ENCODE measurements around the gene GOLPH3. TPM values are rescaled to one million over a fixed set of nuclear protein-coding genes. Genes with fewer than 3 reads are reported as not detected.

Gene GOLPH3
- total and polyA plus RNA-seq, 2 experiments from 2014 or later, result 68.5 to 96.1 TPM

- no peaks in the 10 kb centered on the region; the same call in 2 of the 3 replicates for H3K9me3 Mint-ChIP-seq
- H4K20me1 ChIP-seq (replicated peaks; ENCODE audit: insufficient read depth), result peaks cover 38% of the 10 kb centered on the region
- peaks cover 3% of the 10 kb centered on the region; the same call in 1 of the 2 replicates for H3K4me1 ChIP-seq (ENCODE audit: insufficient read depth)
- H3K4me2 ChIP-seq, result no peak overlapping the region
- no peaks in the 10 kb centered on the region for H3F3A ChIP-seq (replicated peaks; ENCODE audit: low read depth)
- DNase-seq (ENCODE audit: low spot score) (no peak), ATAC-seq (no peak)
- TF ChIP-seq ZNF331 (CRISPR knock-in tag; IDR thresholded peaks at IDR 0.05; ENCODE audit: low read depth) (no peak), NANOG (IDR thresholded peaks at IDR 0.05; ENCODE audit: borderline replicate concordance) (no peak), STAT1 (IDR thresholded peaks at IDR 0.05; ENCODE audit: unreplicated experiment) (no peak), JUNB (IDR thresholded peaks at IDR 0.05; ENCODE audit: unreplicated experiment) (no peak), POLR2AphosphoS5 (IDR thresholded peaks at IDR 0.05; ENCODE audit: low read depth) (no peak), CREB1 (CRISPR knock-in tag; IDR thresholded peaks at IDR 0.05; ENCODE audit: low read depth) (no peak), EZH2phosphoT487 (IDR thresholded peaks at IDR 0.05; ENCODE audit: unreplicated experiment) (no peak), ZNF114 (CRISPR knock-in tag; IDR thresholded peaks at IDR 0.05) (no peak), EZH2 (IDR thresholded peaks at IDR 0.05; ENCODE audit: low read depth, unreplicated experiment) (no peak)
- TF ChIP-seq, protein P1, sequence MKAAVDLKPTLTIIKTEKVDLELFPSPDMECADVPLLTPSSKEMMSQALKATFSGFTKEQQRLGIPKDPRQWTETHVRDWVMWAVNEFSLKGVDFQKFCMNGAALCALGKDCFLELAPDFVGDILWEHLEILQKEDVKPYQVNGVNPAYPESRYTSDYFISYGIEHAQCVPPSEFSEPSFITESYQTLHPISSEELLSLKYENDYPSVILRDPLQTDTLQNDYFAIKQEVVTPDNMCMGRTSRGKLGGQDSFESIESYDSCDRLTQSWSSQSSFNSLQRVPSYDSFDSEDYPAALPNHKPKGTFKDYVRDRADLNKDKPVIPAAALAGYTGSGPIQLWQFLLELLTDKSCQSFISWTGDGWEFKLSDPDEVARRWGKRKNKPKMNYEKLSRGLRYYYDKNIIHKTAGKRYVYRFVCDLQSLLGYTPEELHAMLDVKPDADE (IDR thresholded peaks at IDR 0.05), result no peak
- TF ChIP-seq, protein P2, sequence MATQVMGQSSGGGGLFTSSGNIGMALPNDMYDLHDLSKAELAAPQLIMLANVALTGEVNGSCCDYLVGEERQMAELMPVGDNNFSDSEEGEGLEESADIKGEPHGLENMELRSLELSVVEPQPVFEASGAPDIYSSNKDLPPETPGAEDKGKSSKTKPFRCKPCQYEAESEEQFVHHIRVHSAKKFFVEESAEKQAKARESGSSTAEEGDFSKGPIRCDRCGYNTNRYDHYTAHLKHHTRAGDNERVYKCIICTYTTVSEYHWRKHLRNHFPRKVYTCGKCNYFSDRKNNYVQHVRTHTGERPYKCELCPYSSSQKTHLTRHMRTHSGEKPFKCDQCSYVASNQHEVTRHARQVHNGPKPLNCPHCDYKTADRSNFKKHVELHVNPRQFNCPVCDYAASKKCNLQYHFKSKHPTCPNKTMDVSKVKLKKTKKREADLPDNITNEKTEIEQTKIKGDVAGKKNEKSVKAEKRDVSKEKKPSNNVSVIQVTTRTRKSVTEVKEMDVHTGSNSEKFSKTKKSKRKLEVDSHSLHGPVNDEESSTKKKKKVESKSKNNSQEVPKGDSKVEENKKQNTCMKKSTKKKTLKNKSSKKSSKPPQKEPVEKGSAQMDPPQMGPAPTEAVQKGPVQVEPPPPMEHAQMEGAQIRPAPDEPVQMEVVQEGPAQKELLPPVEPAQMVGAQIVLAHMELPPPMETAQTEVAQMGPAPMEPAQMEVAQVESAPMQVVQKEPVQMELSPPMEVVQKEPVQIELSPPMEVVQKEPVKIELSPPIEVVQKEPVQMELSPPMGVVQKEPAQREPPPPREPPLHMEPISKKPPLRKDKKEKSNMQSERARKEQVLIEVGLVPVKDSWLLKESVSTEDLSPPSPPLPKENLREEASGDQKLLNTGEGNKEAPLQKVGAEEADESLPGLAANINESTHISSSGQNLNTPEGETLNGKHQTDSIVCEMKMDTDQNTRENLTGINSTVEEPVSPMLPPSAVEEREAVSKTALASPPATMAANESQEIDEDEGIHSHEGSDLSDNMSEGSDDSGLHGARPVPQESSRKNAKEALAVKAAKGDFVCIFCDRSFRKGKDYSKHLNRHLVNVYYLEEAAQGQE (IDR thresholded peaks at IDR 0.05; ENCODE audit: unreplicated experiment), result no peak
- TF ChIP-seq, protein P3, sequence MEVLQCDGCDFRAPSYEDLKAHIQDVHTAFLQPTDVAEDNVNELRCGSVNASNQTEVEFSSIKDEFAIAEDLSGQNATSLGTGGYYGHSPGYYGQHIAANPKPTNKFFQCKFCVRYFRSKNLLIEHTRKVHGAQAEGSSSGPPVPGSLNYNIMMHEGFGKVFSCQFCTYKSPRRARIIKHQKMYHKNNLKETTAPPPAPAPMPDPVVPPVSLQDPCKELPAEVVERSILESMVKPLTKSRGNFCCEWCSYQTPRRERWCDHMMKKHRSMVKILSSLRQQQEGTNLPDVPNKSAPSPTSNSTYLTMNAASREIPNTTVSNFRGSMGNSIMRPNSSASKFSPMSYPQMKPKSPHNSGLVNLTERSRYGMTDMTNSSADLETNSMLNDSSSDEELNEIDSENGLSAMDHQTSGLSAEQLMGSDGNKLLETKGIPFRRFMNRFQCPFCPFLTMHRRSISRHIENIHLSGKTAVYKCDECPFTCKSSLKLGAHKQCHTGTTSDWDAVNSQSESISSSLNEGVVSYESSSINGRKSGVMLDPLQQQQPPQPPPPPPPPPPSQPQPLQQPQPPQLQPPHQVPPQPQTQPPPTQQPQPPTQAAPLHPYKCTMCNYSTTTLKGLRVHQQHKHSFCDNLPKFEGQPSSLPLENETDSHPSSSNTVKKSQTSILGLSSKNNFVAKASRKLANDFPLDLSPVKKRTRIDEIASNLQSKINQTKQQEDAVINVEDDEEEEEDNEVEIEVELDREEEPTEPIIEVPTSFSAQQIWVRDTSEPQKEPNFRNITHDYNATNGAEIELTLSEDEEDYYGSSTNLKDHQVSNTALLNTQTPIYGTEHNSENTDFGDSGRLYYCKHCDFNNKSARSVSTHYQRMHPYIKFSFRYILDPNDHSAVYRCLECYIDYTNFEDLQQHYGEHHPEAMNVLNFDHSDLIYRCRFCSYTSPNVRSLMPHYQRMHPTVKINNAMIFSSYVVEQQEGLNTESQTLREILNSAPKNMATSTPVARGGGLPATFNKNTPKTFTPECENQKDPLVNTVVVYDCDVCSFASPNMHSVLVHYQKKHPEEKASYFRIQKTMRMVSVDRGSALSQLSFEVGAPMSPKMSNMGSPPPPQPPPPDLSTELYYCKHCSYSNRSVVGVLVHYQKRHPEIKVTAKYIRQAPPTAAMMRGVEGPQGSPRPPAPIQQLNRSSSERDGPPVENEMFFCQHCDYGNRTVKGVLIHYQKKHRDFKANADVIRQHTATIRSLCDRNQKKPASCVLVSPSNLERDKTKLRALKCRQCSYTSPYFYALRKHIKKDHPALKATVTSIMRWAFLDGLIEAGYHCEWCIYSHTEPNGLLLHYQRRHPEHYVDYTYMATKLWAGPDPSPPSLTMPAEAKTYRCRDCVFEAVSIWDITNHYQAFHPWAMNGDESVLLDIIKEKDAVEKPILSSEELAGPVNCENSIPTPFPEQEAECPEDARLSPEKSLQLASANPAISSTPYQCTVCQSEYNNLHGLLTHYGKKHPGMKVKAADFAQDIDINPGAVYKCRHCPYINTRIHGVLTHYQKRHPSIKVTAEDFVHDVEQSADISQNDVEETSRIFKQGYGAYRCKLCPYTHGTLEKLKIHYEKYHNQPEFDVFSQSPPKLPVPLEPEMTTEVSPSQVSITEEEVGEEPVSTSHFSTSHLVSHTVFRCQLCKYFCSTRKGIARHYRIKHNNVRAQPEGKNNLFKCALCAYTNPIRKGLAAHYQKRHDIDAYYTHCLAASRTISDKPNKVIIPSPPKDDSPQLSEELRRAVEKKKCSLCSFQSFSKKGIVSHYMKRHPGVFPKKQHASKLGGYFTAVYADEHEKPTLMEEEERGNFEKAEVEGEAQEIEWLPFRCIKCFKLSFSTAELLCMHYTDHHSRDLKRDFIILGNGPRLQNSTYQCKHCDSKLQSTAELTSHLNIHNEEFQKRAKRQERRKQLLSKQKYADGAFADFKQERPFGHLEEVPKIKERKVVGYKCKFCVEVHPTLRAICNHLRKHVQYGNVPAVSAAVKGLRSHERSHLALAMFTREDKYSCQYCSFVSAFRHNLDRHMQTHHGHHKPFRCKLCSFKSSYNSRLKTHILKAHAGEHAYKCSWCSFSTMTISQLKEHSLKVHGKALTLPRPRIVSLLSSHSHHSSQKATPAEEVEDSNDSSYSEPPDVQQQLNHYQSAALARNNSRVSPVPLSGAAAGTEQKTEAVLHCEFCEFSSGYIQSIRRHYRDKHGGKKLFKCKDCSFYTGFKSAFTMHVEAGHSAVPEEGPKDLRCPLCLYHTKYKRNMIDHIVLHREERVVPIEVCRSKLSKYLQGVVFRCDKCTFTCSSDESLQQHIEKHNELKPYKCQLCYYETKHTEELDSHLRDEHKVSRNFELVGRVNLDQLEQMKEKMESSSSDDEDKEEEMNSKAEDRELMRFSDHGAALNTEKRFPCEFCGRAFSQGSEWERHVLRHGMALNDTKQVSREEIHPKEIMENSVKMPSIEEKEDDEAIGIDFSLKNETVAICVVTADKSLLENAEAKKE (CRISPR knock-in tag; IDR thresholded peaks at IDR 0.05), result no peak
- TF ChIP-seq, protein P4, sequence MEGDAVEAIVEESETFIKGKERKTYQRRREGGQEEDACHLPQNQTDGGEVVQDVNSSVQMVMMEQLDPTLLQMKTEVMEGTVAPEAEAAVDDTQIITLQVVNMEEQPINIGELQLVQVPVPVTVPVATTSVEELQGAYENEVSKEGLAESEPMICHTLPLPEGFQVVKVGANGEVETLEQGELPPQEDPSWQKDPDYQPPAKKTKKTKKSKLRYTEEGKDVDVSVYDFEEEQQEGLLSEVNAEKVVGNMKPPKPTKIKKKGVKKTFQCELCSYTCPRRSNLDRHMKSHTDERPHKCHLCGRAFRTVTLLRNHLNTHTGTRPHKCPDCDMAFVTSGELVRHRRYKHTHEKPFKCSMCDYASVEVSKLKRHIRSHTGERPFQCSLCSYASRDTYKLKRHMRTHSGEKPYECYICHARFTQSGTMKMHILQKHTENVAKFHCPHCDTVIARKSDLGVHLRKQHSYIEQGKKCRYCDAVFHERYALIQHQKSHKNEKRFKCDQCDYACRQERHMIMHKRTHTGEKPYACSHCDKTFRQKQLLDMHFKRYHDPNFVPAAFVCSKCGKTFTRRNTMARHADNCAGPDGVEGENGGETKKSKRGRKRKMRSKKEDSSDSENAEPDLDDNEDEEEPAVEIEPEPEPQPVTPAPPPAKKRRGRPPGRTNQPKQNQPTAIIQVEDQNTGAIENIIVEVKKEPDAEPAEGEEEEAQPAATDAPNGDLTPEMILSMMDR (conservative IDR thresholded peaks at IDR 0.05; ENCODE audit: low read depth in 2 of 2), result no peak
- no peak overlapping the region for H3K4me3 ChIP-seq
- no peaks in the 10 kb centered on the region for H3K9me2 ChIP-seq (ENCODE audit: insufficient read depth)
- H3K36me3 Mint-ChIP-seq (ENCODE audit: low read depth), result peaks cover 83% of the 10 kb centered on the region
- no peak overlapping the region for H2AFZ ChIP-seq
- no peak overlapping the region for H3K27ac ChIP-seq (ENCODE audit: low read depth)
- H3K4me1 Mint-ChIP-seq, result peaks cover 8% of the 10 kb centered on the region; the same call in 2 of the 3 replicates
- peaks cover 99% of the 10 kb centered on the region for H3K79me2 ChIP-seq (replicated peaks; ENCODE audit: insufficient read depth)
- peaks cover 13% of the 10 kb centered on the region for H3K27me3 Mint-ChIP-seq (ENCODE audit: insufficient read depth, low read depth, poor library complexity)
- H3K36me3 ChIP-seq (ENCODE audit: insufficient read depth), result peaks cover 27% of the 10 kb centered on the region; the same call in 1 of the 2 replicates
- no peaks in the 10 kb centered on the region for H3K27me3 ChIP-seq (ENCODE audit: insufficient read depth)
- no peak overlapping the region for H3K27ac Mint-ChIP-seq
- H3K4me3 Mint-ChIP-seq, result no peak overlapping the region
These were observed 5.6 kb downstream of the GOLPH3 start for GRCh38 chr5:32168460-32169033.

Data from GM23338 (cell line).